Gastrocnemius medialis (tissue), 4 donors: ENCODE data around the gene DMRT1.

Source experiments
- POLR2A ChIP-seq, 2 donors: fragments of 450-650 bp; IDR thresholded peaks; one replicate each; pipeline ENCODE4 v1.6.1; 2017; ENCODE audit warnings: antibody characterized with exemption in 2 of 2, mild to moderate bottlenecking in 2 of 2, moderate library complexity in 2 of 2
- TF ChIP-seq, protein P1 (sequence below), 5 experiments: fragments of 450-650 bp in 3 of 5; fragments of 200-600 bp in 2 of 5; sonication (generic) in 2 of 5; IDR thresholded peaks in 4 of 5; conservative IDR thresholded peaks in 1 of 5; 1 replicate in 4 of 5; 2 replicates in 1 of 5; pipeline ENCODE4 v1.5.1; 2016 to 2019; ENCODE audit warnings: antibody characterized with exemption in 5 of 5, mild to moderate bottlenecking in 3 of 5, moderate library complexity in 3 of 5

DNA sequence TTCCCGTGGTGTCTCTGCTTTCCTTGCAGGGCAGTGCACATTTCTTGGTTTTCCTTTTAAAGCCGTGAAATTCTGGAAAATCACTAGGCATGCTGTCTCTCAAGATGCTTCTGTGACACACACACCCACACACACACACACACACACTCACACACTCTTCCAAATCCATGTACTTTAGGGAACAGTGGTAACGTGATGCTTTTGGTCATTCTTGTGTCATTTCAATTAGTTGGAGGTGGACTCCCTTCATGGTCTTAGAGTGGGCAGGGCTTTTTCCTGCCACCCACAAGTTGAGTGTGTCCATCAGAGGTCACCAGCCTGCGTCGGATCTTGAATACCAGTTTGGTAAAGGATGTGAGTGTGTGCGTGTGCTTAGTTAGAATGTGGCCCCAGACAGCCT lies 64.4 kb downstream of the DMRT1 start:
- TF ChIP-seq, protein P1, sequence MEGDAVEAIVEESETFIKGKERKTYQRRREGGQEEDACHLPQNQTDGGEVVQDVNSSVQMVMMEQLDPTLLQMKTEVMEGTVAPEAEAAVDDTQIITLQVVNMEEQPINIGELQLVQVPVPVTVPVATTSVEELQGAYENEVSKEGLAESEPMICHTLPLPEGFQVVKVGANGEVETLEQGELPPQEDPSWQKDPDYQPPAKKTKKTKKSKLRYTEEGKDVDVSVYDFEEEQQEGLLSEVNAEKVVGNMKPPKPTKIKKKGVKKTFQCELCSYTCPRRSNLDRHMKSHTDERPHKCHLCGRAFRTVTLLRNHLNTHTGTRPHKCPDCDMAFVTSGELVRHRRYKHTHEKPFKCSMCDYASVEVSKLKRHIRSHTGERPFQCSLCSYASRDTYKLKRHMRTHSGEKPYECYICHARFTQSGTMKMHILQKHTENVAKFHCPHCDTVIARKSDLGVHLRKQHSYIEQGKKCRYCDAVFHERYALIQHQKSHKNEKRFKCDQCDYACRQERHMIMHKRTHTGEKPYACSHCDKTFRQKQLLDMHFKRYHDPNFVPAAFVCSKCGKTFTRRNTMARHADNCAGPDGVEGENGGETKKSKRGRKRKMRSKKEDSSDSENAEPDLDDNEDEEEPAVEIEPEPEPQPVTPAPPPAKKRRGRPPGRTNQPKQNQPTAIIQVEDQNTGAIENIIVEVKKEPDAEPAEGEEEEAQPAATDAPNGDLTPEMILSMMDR (IDR thresholded peaks at IDR 0.05 in 4 of 5, conservative IDR thresholded peaks at IDR 0.05 in 1 of 5), result no peak
- TF ChIP-seq POLR2A (IDR thresholded peaks at IDR 0.05), result no peak
